ENCODE data around the gene INSYN2B. TPM values are rescaled to one million over a fixed set of nuclear protein-coding genes. Genes with fewer than 3 reads are reported as not detected.

The INSYN2B gene
- total and polyA plus RNA-seq, 2 experiments from 2014 or later: 10.1 to 43.2 TPM

- H4K20me1 ChIP-seq (ENCODE audit: insufficient read depth): no peaks in the 10 kb centered on the region
- peaks cover 29% of the 10 kb centered on the region for H3F3A ChIP-seq (ENCODE audit: insufficient read depth)
- no peak overlapping the region for H3K9ac ChIP-seq
- H3K4me3 ChIP-seq: no peak overlapping the region
- no peaks in the 10 kb centered on the region for H3K9me2 ChIP-seq (ENCODE audit: insufficient read depth)
- H3K9me3 ChIP-seq (ENCODE audit: low read depth): no peaks in the 10 kb centered on the region
- in situ Hi-C loops (cut with MboI): no loop called here
- H3K79me2 ChIP-seq (ENCODE audit: insufficient read depth): peaks cover 89% of the 10 kb centered on the region
- TF ChIP-seq EZH2 (IDR thresholded peaks at IDR 0.05; ENCODE audit: insufficient read depth, poor library complexity, severe bottlenecking) (no peak), EZH2phosphoT487 (IDR thresholded peaks at IDR 0.05; ENCODE audit: insufficient read depth, low read depth) (no peak)
- DNase-seq: no peak
- no peak overlapping the region for H3K4me2 ChIP-seq (ENCODE audit: unreplicated experiment)
- peaks cover 40% of the 10 kb centered on the region for H3K4me1 ChIP-seq (ENCODE audit: insufficient read depth)
- no peaks in the 10 kb centered on the region for H3K36me3 ChIP-seq (ENCODE audit: low read depth)
- WGBS, 2 experiments (ENCODE audit: low coverage in 1 of 2, low lambda C conversion rate in 2 of 2, missing lambda C conversion rate in 2 of 2): 80 to 81% methylated on average over 7 of the region's 7 CpGs
- H3K27me3 ChIP-seq (replicated peaks; ENCODE audit: insufficient read depth): no peaks in the 10 kb centered on the region
- H3K27ac ChIP-seq: peak overlapping the region; percentile 30
- no peak overlapping the region for H2AFZ ChIP-seq
These were observed 38.8 kb downstream of the INSYN2B start for GRCh38 chr5:169941542-169941941.

GRCh38 chr5:169939731-169940130 lies 40.6 kb downstream of the INSYN2B start:
- Histone ChIP-seq H3K9me2 (ENCODE audit: insufficient read depth) (no peaks in the 10 kb centered on the region), H3F3A (ENCODE audit: insufficient read depth) (peaks cover 19% of the 10 kb centered on the region), H2AFZ (no peak overlapping the region), H3K79me2 (ENCODE audit: insufficient read depth) (peaks cover 100% of the 10 kb centered on the region), H4K20me1 (ENCODE audit: insufficient read depth) (no peaks in the 10 kb centered on the region), H3K27ac (no peak overlapping the region), H3K4me3 (no peak overlapping the region), H3K9me3 (ENCODE audit: low read depth) (no peaks in the 10 kb centered on the region), H3K4me2 (ENCODE audit: unreplicated experiment) (no peak overlapping the region), H3K9ac (no peak overlapping the region), H3K36me3 (ENCODE audit: low read depth) (0 out of 2 replicates have a peak, but pooled peaks cover 2% of the 10 kb centered on the region), H3K27me3 (replicated peaks; ENCODE audit: insufficient read depth) (no peaks in the 10 kb centered on the region), H3K4me1 (ENCODE audit: insufficient read depth) (peaks cover 22% of the 10 kb centered on the region)
- TF ChIP-seq EZH2 (IDR thresholded peaks at IDR 0.05; ENCODE audit: insufficient read depth, poor library complexity, severe bottlenecking) (no peak), EZH2phosphoT487 (IDR thresholded peaks at IDR 0.05; ENCODE audit: insufficient read depth, low read depth) (no peak)
- DNase-seq: no peak
- in situ Hi-C loops (cut with MboI): no loop called here
- WGBS, 2 experiments (ENCODE audit: low coverage in 1 of 2, low lambda C conversion rate in 2 of 2, missing lambda C conversion rate in 2 of 2): 95 to 96% methylated on average over 2 of the region's 2 CpGs

- peaks cover 17% of the 10 kb centered on the region; the same call in 1 of the 2 replicates for H3F3A ChIP-seq (ENCODE audit: insufficient read depth)
- H4K20me1 ChIP-seq (ENCODE audit: insufficient read depth): no peaks in the 10 kb centered on the region
- H2AFZ ChIP-seq: no peak overlapping the region
- peaks cover 12% of the 10 kb centered on the region; the same call in 1 of the 2 replicates for H3K36me3 ChIP-seq (ENCODE audit: low read depth)
- H3K4me3 ChIP-seq: no peak overlapping the region
- no peak for DNase-seq
- H3K9me2 ChIP-seq (ENCODE audit: insufficient read depth): no peaks in the 10 kb centered on the region
- no peak overlapping the region for H3K9ac ChIP-seq
- in situ Hi-C loops (cut with MboI): no loop called here
- TF ChIP-seq EZH2phosphoT487 (IDR thresholded peaks at IDR 0.05; ENCODE audit: insufficient read depth, low read depth): no peak
- no peak for TF ChIP-seq EZH2 (IDR thresholded peaks at IDR 0.05; ENCODE audit: insufficient read depth, poor library complexity, severe bottlenecking)
- no peak overlapping the region for H3K4me2 ChIP-seq (ENCODE audit: unreplicated experiment)
- peaks cover 23% of the 10 kb centered on the region for H3K4me1 ChIP-seq (ENCODE audit: insufficient read depth)
- H3K79me2 ChIP-seq (ENCODE audit: insufficient read depth): peaks cover 100% of the 10 kb centered on the region
- no peaks in the 10 kb centered on the region for H3K27me3 ChIP-seq (replicated peaks; ENCODE audit: insufficient read depth)
- H3K27ac ChIP-seq: no peak overlapping the region
- WGBS, 2 experiments (ENCODE audit: low coverage in 1 of 2, low lambda C conversion rate in 2 of 2, missing lambda C conversion rate in 2 of 2): 97 to 99% methylated on average over 2 of the region's 2 CpGs
- H3K9me3 ChIP-seq (ENCODE audit: low read depth): no peaks in the 10 kb centered on the region
These were observed 41.9 kb downstream of the INSYN2B start for GRCh38 chr5:169938439-169938838.

- Histone ChIP-seq H3K4me2 (ENCODE audit: unreplicated experiment) (no peak overlapping the region), H3K27me3 (replicated peaks; ENCODE audit: insufficient read depth) (no peaks in the 10 kb centered on the region), H2AFZ (no peak overlapping the region), H3K9me2 (ENCODE audit: insufficient read depth) (no peaks in the 10 kb centered on the region), H3K9me3 (ENCODE audit: low read depth) (no peaks in the 10 kb centered on the region), H3K9ac (no peak overlapping the region), H4K20me1 (ENCODE audit: insufficient read depth) (no peaks in the 10 kb centered on the region), H3K4me3 (no peak overlapping the region), H3K27ac (no peak overlapping the region), H3K79me2 (ENCODE audit: insufficient read depth) (peaks cover 100% of the 10 kb centered on the region), H3F3A (ENCODE audit: insufficient read depth) (peaks cover 6% of the 10 kb centered on the region; the same call in 1 of the 2 replicates), H3K4me1 (ENCODE audit: insufficient read depth) (peaks cover 10% of the 10 kb centered on the region; the same call in 1 of the 2 replicates), H3K36me3 (ENCODE audit: low read depth) (peaks cover 18% of the 10 kb centered on the region; the same call in 1 of the 2 replicates)
- no peak for DNase-seq
- in situ Hi-C loops (cut with MboI): no loop called here
- WGBS, 2 experiments (ENCODE audit: low coverage in 1 of 2, low lambda C conversion rate in 2 of 2, missing lambda C conversion rate in 2 of 2): 90 to 92% methylated on average over 5 of the region's 5 CpGs
- TF ChIP-seq EZH2 (IDR thresholded peaks at IDR 0.05; ENCODE audit: insufficient read depth, poor library complexity, severe bottlenecking) (no peak), EZH2phosphoT487 (IDR thresholded peaks at IDR 0.05; ENCODE audit: insufficient read depth, low read depth) (no peak)
These were observed 44.5 kb downstream of the INSYN2B start for GRCh38 chr5:169935762-169936161.

All from GM23248 (cell line).